HT1080 (cell line): ENCODE measurements around the gene GOLGA8A. TPM values are rescaled to one million over a fixed set of nuclear protein-coding genes. Genes with fewer than 3 reads are reported as not detected.
"Not testable (repeated sequence)": the region's sequence is repeated elsewhere in the genome, so short reads cannot be mapped to it uniquely, and the experiment has no call there.

Experiments
- DNase-seq: peaks from one replicate; pipeline ENCODE4 v3.0.0-alpha.2; 2015; ENCODE audit warnings: low read depth
- total RNA-seq: library from RNA; depleted of rRNA; stranded (reverse); fragments of >200 nt; shearing (Covaris generic); gene quantifications from 2 replicates; pipeline ENCODE4 v1.2.3, GENCODE V29; 2014; rRNA removed

GOLGA8A gene
- total RNA-seq, 1 experiment from 2014 or later, result 7.6 TPM

- not testable (repeated sequence) for DNase-seq
These were observed 19.2 kb downstream of the GOLGA8A start for GRCh38 chr15:34418435-34418834.

- DNase-seq, result not testable (repeated sequence)
These were observed 28.1 kb downstream of the GOLGA8A start for GRCh38 chr15:34409511-34409910.

GRCh38 chr15:34408973-34409372 lies 28.6 kb downstream of the GOLGA8A start:
- not testable (repeated sequence) for DNase-seq

GRCh38 chr15:34403899-34404298 lies 33.7 kb downstream of the GOLGA8A start:
- not testable (repeated sequence) for DNase-seq

- DNase-seq, result not testable (repeated sequence)
These were observed 34.4 kb downstream of the GOLGA8A start for GRCh38 chr15:34403160-34403598.

- DNase-seq, result not testable (repeated sequence)
These were observed 39.9 kb downstream of the GOLGA8A start for GRCh38 chr15:34397637-34398259.

DNA sequence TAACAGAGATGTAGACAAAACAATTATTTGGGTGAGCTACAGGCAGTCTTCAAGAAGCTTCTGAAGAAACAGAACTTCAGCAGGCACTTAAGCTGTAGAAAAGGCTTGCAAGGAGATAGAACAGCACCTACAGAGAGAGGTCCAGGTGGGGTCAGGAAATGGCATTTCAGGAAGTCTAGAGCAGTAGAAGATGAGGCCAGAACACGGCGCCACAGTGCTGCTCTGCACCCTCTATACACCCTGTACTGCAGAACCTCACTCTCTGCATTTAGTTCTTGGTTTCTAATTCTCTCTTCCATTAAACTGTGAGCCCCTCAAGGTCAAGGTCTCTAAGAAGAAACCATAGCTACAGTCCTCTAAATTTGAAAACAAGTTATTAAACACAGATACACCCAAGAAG lies 44.6 kb downstream of the GOLGA8A start:
- DNase-seq, result not testable (repeated sequence)

- DNase-seq, result not testable (repeated sequence)
These were observed 48.0 kb downstream of the GOLGA8A start for GRCh38 chr15:34389594-34390086.

Other genes with a start within 250 kb of the GOLGA8A start
- gene KATNBL1, start 227.7 kb downstream of the GOLGA8A start, total RNA-seq, result 25.9 and 29.8 TPM in 2 replicates
- gene EMC4, start 212.8 kb downstream of the GOLGA8A start, total RNA-seq, result 171 and 173 TPM in 2 replicates
- gene SLC12A6, start 100.0 kb downstream of the GOLGA8A start, total RNA-seq, result 9.3 TPM in 2 replicates
- gene NOP10, start 94.7 kb downstream of the GOLGA8A start, total RNA-seq, result 276 and 421 TPM in 2 replicates
- not detected in 2 replicates for gene NUTM1, start 94.5 kb downstream of the GOLGA8A start, total RNA-seq
- gene LPCAT4, start 70.6 kb downstream of the GOLGA8A start, total RNA-seq, result 22.3 and 25.4 TPM in 2 replicates
- gene GOLGA8B, start 145.8 kb upstream of the GOLGA8A start, total RNA-seq, result 8.5 and 9.6 TPM in 2 replicates